Measurements from ENCODE around the gene PRSS8.

GRCh38 chr16:31183432-31184428, 48.2 kb upstream of the PRSS8 start:
- no peak for TF ChIP-seq CTCF (IDR thresholded peaks at IDR 0.05; ENCODE audit: insufficient read depth, low read length, poor library complexity, severe bottlenecking)
- no peak for TF ChIP-seq EZH2phosphoT487 (conservative IDR thresholded peaks at IDR 0.05; ENCODE audit: low read length)
